Chondrocyte (in vitro differentiated cells): ENCODE results near the gene WAPL. TPM values are rescaled to one million over a fixed set of nuclear protein-coding genes. Genes with fewer than 3 reads are reported as not detected.

Experiments used
- DNase-seq: peaks from one replicate; pipeline ENCODE4 v3.0.0; 2021; ENCODE audit warnings: mixed read lengths, low spot score
- H3K27ac Mint-ChIP-seq: one replicate; pipeline ENCODE4 v1.8.0; 2021; ENCODE audit warnings: mild to moderate bottlenecking, moderate library complexity, mixed read lengths; ENCODE audit not compliant: unreplicated experiment
- H3K27me3 Mint-ChIP-seq: 2 replicates; pipeline ENCODE4 v1.8.0; 2021; ENCODE audit warnings: low read depth, mixed read lengths
- H3K36me3 Mint-ChIP-seq: 2 replicates; pipeline ENCODE4 v1.8.0; 2021; ENCODE audit warnings: low read depth, mixed read lengths
- H3K4me1 Mint-ChIP-seq: 2 replicates; pipeline ENCODE4 v1.8.0; 2021; ENCODE audit warnings: low read depth, mild to moderate bottlenecking, mixed read lengths
- H3K4me3 Mint-ChIP-seq: one replicate; pipeline ENCODE4 v1.8.0; 2021; ENCODE audit warnings: mild to moderate bottlenecking, moderate library complexity, mixed read lengths; ENCODE audit not compliant: unreplicated experiment
- H3K9me3 Mint-ChIP-seq: 2 replicates; pipeline ENCODE4 v1.8.0; 2021; ENCODE audit warnings: low read depth, mixed read lengths
- total RNA-seq: library from RNA; stranded (reverse); gene quantifications from 3 replicates; pipeline ENCODE4 v1.2.1, GENCODE V29; 2021
- TF ChIP-seq, protein P1 (sequence below): fragments of 200-600 bp; sonication (generic); IDR thresholded peaks from 2 replicates; pipeline ENCODE4 v1.5.0; 2021; ENCODE audit warnings: antibody characterized with exemption, mild to moderate bottlenecking, moderate library complexity

WAPL gene
- total RNA-seq, 1 donor from 2014 or later = 29.1 TPM

DNA sequence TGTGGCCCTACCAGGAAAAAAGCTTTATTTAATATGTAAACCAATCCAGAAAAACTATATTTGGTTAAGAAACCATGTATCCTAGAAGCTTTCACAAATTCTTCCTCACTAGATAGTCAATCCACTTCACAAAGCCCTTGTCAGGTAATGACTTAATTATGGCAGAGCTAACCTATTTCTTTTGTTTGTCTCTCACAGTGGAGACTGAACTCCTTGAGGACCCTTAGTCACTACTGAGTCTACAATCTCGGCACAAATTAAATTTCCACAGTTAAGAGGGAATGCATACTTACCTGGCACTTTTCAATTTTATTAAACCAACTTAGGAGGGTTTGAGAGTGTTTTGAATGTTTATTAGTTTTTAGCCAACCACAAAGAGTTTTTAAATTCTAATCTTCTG is 23.0 kb downstream of the WAPL start:
- TF ChIP-seq, protein P1, sequence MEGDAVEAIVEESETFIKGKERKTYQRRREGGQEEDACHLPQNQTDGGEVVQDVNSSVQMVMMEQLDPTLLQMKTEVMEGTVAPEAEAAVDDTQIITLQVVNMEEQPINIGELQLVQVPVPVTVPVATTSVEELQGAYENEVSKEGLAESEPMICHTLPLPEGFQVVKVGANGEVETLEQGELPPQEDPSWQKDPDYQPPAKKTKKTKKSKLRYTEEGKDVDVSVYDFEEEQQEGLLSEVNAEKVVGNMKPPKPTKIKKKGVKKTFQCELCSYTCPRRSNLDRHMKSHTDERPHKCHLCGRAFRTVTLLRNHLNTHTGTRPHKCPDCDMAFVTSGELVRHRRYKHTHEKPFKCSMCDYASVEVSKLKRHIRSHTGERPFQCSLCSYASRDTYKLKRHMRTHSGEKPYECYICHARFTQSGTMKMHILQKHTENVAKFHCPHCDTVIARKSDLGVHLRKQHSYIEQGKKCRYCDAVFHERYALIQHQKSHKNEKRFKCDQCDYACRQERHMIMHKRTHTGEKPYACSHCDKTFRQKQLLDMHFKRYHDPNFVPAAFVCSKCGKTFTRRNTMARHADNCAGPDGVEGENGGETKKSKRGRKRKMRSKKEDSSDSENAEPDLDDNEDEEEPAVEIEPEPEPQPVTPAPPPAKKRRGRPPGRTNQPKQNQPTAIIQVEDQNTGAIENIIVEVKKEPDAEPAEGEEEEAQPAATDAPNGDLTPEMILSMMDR = no peak
- no peak for DNase-seq
- Mint-ChIP-seq H3K9me3 (no peaks in the 10 kb centered on the region), H3K27me3 (no peaks in the 10 kb centered on the region), H3K36me3 (peaks cover 31% of the 10 kb centered on the region), H3K4me1 (peaks cover 28% of the 10 kb centered on the region), H3K4me3 (no peak overlapping the region), H3K27ac (no peak overlapping the region)

- Mint-ChIP-seq H3K4me1 (peaks cover 27% of the 10 kb centered on the region), H3K4me3 (no peak overlapping the region), H3K27ac (peak overlapping the region; percentile 18), H3K9me3 (no peaks in the 10 kb centered on the region), H3K27me3 (no peaks in the 10 kb centered on the region), H3K36me3 (peaks cover 26% of the 10 kb centered on the region)
- no peak for DNase-seq
- TF ChIP-seq, protein P1 = no peak
Measured at GRCh38 chr10:86497621-86498020, 24.0 kb downstream of the WAPL start.

DNA sequence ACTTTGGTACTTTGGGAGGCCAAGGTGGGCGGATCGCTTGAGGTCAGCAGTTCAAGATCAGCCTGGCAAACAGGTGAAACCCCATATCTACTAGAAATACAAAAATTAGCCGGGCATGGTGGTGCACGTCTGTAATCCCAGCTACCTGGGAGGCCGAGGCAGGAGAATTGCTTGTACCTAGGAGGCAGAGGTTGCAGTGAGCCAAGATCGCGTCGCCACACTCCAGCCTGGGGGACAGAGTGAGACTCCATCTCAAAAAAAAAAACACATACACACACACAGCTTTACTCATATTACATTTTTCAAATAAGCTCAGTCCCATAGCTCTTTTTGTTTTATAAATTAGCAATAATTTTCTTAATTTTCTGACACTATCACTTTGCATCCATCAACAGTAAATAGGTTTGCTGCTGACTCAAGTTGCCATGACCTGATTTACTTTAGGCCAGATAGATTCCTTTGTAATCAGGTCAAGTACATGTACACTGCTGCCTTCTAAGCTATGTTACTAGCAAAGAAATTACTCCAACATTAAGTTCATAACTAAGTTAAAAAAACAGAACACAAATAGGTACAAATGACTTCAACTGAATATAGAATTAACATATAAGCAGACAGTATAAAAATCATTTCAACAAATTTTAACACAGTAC is 31.5 kb downstream of the WAPL start:
- TF ChIP-seq, protein P1 = no peak
- no peaks in the 10 kb centered on the region for H3K4me1 Mint-ChIP-seq

GRCh38 chr10:86489071-86489810 is 32.4 kb downstream of the WAPL start:
- TF ChIP-seq, protein P1 = no peak
- H3K27me3 Mint-ChIP-seq = no peaks in the 10 kb centered on the region
- H3K4me1 Mint-ChIP-seq = no peaks in the 10 kb centered on the region
- DNase-seq = no peak
- H3K36me3 Mint-ChIP-seq = peaks cover 14% of the 10 kb centered on the region
- H3K9me3 Mint-ChIP-seq = no peaks in the 10 kb centered on the region
- H3K27ac Mint-ChIP-seq = no peak overlapping the region
- H3K4me3 Mint-ChIP-seq = no peak overlapping the region

More for the DNA sequence above, 31.5 kb downstream of the WAPL start:
- H3K27me3 Mint-ChIP-seq = no peaks in the 10 kb centered on the region
- peaks cover 14% of the 10 kb centered on the region for H3K36me3 Mint-ChIP-seq
- H3K9me3 Mint-ChIP-seq = no peaks in the 10 kb centered on the region
- no peak overlapping the region for H3K4me3 Mint-ChIP-seq
- no peak for DNase-seq
- H3K27ac Mint-ChIP-seq = no peak overlapping the region

DNA sequence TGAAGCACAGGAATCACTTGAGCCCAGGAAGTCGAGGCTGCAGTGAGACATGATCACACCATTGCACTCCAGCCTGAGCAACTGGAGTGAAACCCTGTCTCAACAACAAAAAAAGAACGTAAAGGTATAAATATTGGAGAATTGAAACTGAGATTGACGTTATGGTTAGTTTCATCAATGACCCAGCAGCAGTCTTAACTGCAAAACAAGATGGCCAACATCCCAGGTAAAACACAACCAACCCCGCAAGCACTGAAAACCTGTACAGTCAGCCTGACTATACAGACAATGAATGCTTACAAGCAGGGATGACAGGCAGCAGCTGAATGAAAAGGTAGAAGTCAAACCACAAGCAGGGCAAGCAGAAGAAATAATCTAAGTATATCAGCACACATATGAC is 34.7 kb downstream of the WAPL start:
- H3K27me3 Mint-ChIP-seq = no peaks in the 10 kb centered on the region
- H3K9me3 Mint-ChIP-seq = no peaks in the 10 kb centered on the region
- no peaks in the 10 kb centered on the region for H3K4me1 Mint-ChIP-seq
- DNase-seq = no peak
- H3K36me3 Mint-ChIP-seq = peaks cover 16% of the 10 kb centered on the region
- H3K27ac Mint-ChIP-seq = no peak overlapping the region
- H3K4me3 Mint-ChIP-seq = no peak overlapping the region
- TF ChIP-seq, protein P1 = no peak
